Peyer's patch (tissue), 4 donors: ENCODE data around the gene GCN1. TPM values are rescaled to one million over a fixed set of nuclear protein-coding genes. Genes with fewer than 3 reads are reported as not detected.
"Not testable (repeated sequence)": the region's sequence is repeated elsewhere in the genome, so short reads cannot be mapped to it uniquely, and the experiment has no call there.

Experiments used
- DNase-seq, 3 donors: peaks; one replicate each; pipeline ENCODE4 v3.0.0-alpha.2; 2017 to 2019
- H3K27ac ChIP-seq, 4 donors: fragments of 200-600 bp; sonication (generic); one replicate each; pipeline ENCODE4 v1.5.1; 2016 to 2019
- H3K27me3 ChIP-seq, 2 donors: fragments of 200-600 bp; sonication (generic); one replicate each; pipeline ENCODE4 v1.5.1; 2019
- H3K36me3 ChIP-seq, 3 donors: fragments of 200-600 bp; sonication (generic); one replicate each; pipeline ENCODE4 v1.5.1; 2016 to 2019
- H3K4me1 ChIP-seq, 4 donors: fragments of 200-600 bp; sonication (generic); one replicate each; pipeline ENCODE4 v1.5.1; 2016 to 2019
- H3K4me3 ChIP-seq, 4 donors: fragments of 200-600 bp; sonication (generic); 1 replicate in 3 of 4; 2 replicates in 1 of 4; pipeline ENCODE4 v1.5.1; 2016 to 2019; ENCODE audit warnings: mild to moderate bottlenecking in 1 of 4
- H3K9me3 ChIP-seq, 4 donors: fragments of 200-600 bp; sonication (generic); one replicate each; pipeline ENCODE4 v1.5.1; 2016 to 2019; ENCODE audit warnings: mild to moderate bottlenecking in 1 of 4
- POLR2A ChIP-seq, 2 donors: fragments of 450-650 bp; IDR thresholded peaks; one replicate each; pipeline ENCODE4 v1.5.1; 2017; ENCODE audit warnings: antibody characterized with exemption in 2 of 2, mild to moderate bottlenecking in 2 of 2, moderate library complexity in 2 of 2
- total RNA-seq, 4 donors: library from RNA; depleted of rRNA; stranded (reverse); fragments of >200 nt; gene quantifications; one replicate each; pipeline ENCODE4 v1.1.0, GENCODE V29; 2016
- TF ChIP-seq, protein P1 (sequence below), 6 experiments: fragments of 450-650 bp in 4 of 6; fragments of 200-600 bp in 2 of 6; sonication (generic) in 1 of 6; IDR thresholded peaks; one replicate each; pipeline ENCODE4 v1.5.1; 2017 to 2019; ENCODE audit warnings: antibody characterized with exemption in 6 of 6, mild to moderate bottlenecking in 3 of 6, moderate library complexity in 1 of 6

Gene GCN1
- total RNA-seq, 4 donors from 2014 or later = 64.1 to 171 (median 126) TPM

DNA sequence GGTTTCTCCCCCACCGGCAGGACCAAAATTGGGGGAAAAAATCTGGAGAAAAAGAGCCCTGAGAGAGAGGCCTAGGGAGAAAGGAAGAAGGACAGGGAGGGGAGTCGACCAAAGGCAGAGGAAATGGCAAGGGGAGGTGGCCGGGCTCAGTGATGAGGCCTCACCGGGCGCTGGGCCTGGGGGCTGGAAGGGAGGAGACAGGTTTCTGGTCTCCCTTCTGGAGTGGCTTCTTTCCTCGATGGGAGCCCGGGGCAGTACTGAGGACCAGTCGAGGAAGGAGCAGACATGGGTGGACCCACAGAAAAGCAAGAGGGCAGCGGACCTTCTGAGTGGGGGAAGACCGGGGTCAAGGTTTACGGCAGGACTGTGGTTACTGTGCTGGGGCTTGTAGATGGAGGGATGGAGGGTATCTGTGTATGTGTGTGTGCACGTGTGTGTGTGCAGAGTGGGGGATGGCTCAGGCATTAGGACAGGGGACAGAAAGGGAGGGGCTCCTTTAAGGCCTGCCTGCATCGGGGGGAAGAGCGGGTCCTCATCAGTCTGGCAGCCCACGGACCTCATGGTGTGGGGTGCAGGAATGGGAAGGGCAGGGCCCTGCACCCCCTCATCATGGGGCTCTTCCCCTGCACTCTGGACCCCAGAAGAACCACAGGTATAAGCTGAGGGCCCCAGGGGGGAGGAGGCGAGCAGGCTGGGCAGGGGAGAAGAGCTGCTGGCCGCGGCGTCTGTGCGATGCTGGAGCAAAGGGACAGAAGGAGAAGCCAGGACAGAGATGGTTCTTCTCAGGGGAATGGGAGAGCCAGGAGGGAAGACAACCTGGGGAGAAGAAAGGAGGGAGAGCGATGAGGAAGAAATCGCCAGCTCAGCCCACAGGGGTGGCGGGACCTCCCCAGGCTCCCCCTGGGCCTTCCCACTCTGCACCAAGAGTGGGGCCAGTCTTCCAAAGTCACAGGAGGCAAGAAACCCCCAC lies 21.5 kb upstream of the GCN1 start:
- DNase-seq = no peak
- Histone ChIP-seq H3K4me1 (no peaks in the 10 kb centered on the region), H3K27ac (no peak overlapping the region), H3K27me3 (no peaks in the 10 kb centered on the region), H3K36me3 (peaks cover 0 to 98% (median 0%) of the 10 kb centered on the region in 3 donors), H3K4me3 (no peak overlapping the region), H3K9me3 (no peaks in the 10 kb centered on the region)
- TF ChIP-seq POLR2A (IDR thresholded peaks at IDR 0.05) = no peak
- TF ChIP-seq, protein P1, sequence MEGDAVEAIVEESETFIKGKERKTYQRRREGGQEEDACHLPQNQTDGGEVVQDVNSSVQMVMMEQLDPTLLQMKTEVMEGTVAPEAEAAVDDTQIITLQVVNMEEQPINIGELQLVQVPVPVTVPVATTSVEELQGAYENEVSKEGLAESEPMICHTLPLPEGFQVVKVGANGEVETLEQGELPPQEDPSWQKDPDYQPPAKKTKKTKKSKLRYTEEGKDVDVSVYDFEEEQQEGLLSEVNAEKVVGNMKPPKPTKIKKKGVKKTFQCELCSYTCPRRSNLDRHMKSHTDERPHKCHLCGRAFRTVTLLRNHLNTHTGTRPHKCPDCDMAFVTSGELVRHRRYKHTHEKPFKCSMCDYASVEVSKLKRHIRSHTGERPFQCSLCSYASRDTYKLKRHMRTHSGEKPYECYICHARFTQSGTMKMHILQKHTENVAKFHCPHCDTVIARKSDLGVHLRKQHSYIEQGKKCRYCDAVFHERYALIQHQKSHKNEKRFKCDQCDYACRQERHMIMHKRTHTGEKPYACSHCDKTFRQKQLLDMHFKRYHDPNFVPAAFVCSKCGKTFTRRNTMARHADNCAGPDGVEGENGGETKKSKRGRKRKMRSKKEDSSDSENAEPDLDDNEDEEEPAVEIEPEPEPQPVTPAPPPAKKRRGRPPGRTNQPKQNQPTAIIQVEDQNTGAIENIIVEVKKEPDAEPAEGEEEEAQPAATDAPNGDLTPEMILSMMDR (IDR thresholded peaks at IDR 0.05) = no peak

DNA sequence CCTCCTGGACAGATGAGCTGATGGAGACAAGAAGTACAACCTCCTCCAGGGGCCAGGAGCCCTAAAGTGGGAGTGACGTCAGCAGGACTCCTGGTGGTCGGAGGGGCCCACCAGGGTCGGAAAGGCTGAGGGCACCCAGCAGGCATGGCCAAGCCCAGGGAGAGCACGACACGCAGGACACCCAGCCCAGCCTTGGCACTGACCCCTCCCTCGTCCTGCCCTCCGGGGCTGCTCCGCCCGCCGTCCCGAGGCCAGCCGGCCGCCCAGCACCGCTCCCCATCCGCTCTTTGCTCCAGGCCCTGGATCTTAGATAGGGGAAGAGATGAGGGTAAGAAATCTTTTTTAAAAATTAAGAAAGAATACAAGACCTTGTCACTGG lies 20.8 kb upstream of the GCN1 start:
- Histone ChIP-seq H3K36me3 (peaks cover 0 to 98% (median 0%) of the 10 kb centered on the region in 3 donors), H3K4me3 (no peak overlapping the region)

DNA sequence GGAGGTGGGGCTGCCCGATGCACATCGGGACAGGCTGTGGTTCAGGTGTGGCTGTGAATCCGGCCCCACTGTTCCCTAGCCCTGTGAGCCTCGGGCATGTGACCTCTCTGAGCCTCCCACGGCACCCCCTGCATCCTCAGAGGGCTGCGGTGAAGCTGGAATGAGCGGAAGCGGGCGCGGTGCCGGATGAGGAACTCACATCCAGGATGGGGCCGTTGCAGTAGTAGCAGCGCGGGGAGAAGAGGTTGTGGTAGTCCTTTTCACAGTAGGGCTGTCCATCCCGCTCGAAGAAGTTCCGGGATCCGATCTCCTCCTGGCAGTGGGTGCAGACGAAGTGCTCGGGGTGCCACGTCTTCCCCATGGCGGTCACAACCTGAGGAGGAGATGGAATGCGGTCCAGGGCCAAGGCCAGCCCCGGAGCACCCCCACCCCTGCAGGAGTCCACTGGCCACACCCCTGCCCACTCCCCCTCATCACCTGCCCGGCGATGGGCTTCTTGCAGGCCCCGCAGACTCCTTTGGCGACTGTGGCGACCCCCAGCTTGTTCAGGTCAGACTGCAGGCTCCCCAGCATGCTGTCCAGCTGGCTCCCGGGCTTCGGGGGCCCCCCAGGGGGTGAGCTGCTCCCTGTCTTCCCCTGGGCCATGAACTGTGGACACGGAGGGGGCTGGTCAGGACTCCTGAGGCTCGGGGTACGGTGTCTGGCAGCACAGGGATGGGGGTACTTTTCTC lies 20.3 kb upstream of the GCN1 start:
- H3K4me1 ChIP-seq = no peaks in the 10 kb centered on the region
- H3K27ac ChIP-seq = no peak overlapping the region
- no peaks in the 10 kb centered on the region for H3K27me3 ChIP-seq
- DNase-seq = no peak
- no peaks in the 10 kb centered on the region for H3K9me3 ChIP-seq
- TF ChIP-seq, protein P1 (IDR thresholded peaks at IDR 0.05) = no peak
- TF ChIP-seq POLR2A (IDR thresholded peaks at IDR 0.05) = no peak
- no peak overlapping the region for H3K4me3 ChIP-seq
- peaks cover 0 to 98% (median 0%) of the 10 kb centered on the region in 3 donors for H3K36me3 ChIP-seq

More for the DNA sequence above, 20.8 kb upstream of the GCN1 start:
- H3K27ac ChIP-seq = no peak overlapping the region
- no peaks in the 10 kb centered on the region for H3K4me1 ChIP-seq
- TF ChIP-seq POLR2A (IDR thresholded peaks at IDR 0.05) = no peak
- TF ChIP-seq, protein P1 (IDR thresholded peaks at IDR 0.05) = no peak
- no peaks in the 10 kb centered on the region for H3K9me3 ChIP-seq
- no peaks in the 10 kb centered on the region for H3K27me3 ChIP-seq
- DNase-seq = no peak

DNA sequence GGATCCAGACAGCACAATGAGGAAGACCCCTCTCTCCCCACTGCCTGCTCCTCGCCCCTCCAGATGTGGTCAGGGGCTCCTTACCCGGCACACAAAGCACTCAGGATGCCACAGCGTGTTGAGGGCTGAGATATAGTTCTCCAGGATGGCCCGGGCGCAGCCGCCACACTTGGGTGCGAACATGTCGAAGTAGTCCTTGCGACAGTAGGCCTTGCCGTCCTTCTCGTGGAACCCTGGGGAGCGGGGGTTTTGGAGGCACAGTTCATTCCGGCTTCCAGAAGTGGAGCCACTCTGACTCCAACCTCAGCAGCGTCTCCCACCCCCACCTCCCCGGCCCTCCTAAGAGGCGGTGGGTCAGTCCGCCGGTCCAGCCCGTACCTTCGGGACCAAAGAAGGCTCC lies 19.2 kb upstream of the GCN1 start:
- Histone ChIP-seq H3K9me3 (no peaks in the 10 kb centered on the region), H3K36me3 (peaks cover 0 to 88% (median 0%) of the 10 kb centered on the region in 3 donors), H3K27me3 (no peaks in the 10 kb centered on the region), H3K4me3 (no peak overlapping the region), H3K4me1 (no peaks in the 10 kb centered on the region), H3K27ac (no peak overlapping the region)
- DNase-seq = no peak
- TF ChIP-seq POLR2A (IDR thresholded peaks at IDR 0.05) = no peak
- TF ChIP-seq, protein P1 (IDR thresholded peaks at IDR 0.05) = no peak

DNA sequence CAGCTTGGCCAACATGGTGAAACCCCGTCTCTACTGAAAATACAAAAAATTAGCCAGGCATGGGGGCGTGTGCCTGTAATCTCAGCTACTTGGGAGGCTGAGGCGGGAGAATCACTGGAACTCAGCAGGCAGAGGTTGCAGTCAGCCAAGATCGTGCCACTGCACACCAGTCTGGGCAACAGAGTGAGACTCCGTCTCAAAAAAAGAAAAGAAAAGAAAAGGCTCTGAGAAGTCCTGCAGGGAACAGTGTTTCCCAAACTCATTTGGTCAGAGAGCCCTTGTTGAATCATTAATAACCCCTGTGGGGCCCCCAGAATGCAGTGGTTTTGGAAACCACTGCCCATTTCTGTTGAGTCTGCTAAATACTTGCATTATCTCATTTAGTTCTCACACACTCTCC lies 18.7 kb upstream of the GCN1 start:
- peaks cover 0 to 83% (median 0%) of the 10 kb centered on the region in 3 donors for H3K36me3 ChIP-seq
- not testable (repeated sequence) for H3K27me3 ChIP-seq, DNase-seq, H3K27ac ChIP-seq, H3K4me3 ChIP-seq, H3K9me3 ChIP-seq, H3K4me1 ChIP-seq

DNA sequence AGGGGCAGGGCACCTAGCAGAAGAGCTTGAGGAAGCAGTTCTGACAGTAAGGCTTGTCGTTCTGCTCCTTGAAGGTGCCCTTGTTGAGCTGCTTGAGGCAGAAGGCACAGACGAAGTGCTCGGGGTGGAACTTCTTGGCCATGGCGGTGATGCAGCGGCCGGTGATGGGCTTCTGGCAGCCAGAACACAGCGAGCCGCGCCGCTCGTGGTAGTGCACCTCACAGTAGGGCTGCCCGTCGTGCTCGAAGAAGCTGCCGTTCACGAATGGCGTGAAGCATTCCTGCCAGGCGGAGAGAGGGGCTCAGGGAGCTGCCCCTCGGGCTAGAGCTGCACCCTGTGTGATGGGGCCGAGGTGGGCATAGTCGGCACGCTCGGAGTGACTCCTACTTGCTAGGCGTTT lies 17.8 kb upstream of the GCN1 start:
- H3K27ac ChIP-seq = no peak overlapping the region
- H3K36me3 ChIP-seq = peaks cover 0 to 76% (median 0%) of the 10 kb centered on the region in 3 donors

More for the DNA sequence above, 17.8 kb upstream of the GCN1 start:
- TF ChIP-seq, protein P1 (IDR thresholded peaks at IDR 0.05) = no peak
- no peak for TF ChIP-seq POLR2A (IDR thresholded peaks at IDR 0.05)
- no peaks in the 10 kb centered on the region for H3K9me3 ChIP-seq
- DNase-seq = no peak
- H3K4me1 ChIP-seq = no peaks in the 10 kb centered on the region
- no peak overlapping the region for H3K4me3 ChIP-seq
- H3K27me3 ChIP-seq = no peaks in the 10 kb centered on the region
